HepG2 (cell line): ENCODE results near the gene SRBD1.

Experiments
- ARNTL ChIP-seq: sonication (generic); formaldehyde crosslinking; IDR thresholded peaks from 2 replicates; pipeline ENCODE4 v1.4.0; 2020; ENCODE audit warnings: mild to moderate bottlenecking, missing genetic modification reagents
- FOSL2 ChIP-seq: sonication (generic); formaldehyde crosslinking; IDR thresholded peaks from 2 replicates; pipeline ENCODE4 v1.4.0; 2020; ENCODE audit warnings: missing genetic modification reagents
- HNF4G ChIP-seq, 2 experiments: sonication (generic) in 1 of 2; formaldehyde crosslinking in 1 of 2; IDR thresholded peaks; 2 replicates each; pipeline versions ENCODE4 v1.4.0 to v1.6.1; 2011 to 2020; ENCODE audit warnings: borderline replicate concordance in 2 of 2, low read depth in 2 of 2, mild to moderate bottlenecking in 2 of 2, low read length in 1 of 2, missing genetic modification reagents in 1 of 2, moderate library complexity in 1 of 2
- IRF1 ChIP-seq: sonication (generic); formaldehyde crosslinking; IDR thresholded peaks from 2 replicates; pipeline ENCODE4 v1.4.0; 2020; ENCODE audit warnings: low read depth, mild to moderate bottlenecking, missing genetic modification reagents
- PITX1 ChIP-seq: sonication (generic); formaldehyde crosslinking; IDR thresholded peaks from 2 replicates; pipeline ENCODE4 v1.5.1; 2020; ENCODE audit warnings: mild to moderate bottlenecking, missing genetic modification reagents
- RBM22 ChIP-seq: fragments of 200-400 bp; formaldehyde crosslinking; optimal IDR thresholded peaks from 2 replicates; pipeline ENCODE3; 2017; ENCODE audit warnings: mild to moderate bottlenecking, low read length, moderate library complexity
- TBL1XR1 ChIP-seq: fragments of 150-350 bp; IDR thresholded peaks from 2 replicates; pipeline ENCODE4 v1.6.1; 2014; ENCODE audit warnings: borderline replicate concordance, low read length; ENCODE audit not compliant: partially characterized antibody
- ZBTB7A ChIP-seq: sonication (generic); formaldehyde crosslinking; IDR thresholded peaks from 2 replicates; pipeline ENCODE4 v1.8.0; 2022; ENCODE audit warnings: mild to moderate bottlenecking, missing genetic modification reagents
- ZNF160 ChIP-seq: sonication (generic); formaldehyde crosslinking; IDR thresholded peaks from 2 replicates; pipeline ENCODE4 v1.8.0; 2022; ENCODE audit warnings: mild to moderate bottlenecking, inconsistent platforms, missing genetic modification reagents
- ZNF678 ChIP-seq: sonication (generic); formaldehyde crosslinking; IDR thresholded peaks from 2 replicates; pipeline ENCODE4 v1.4.0; 2020; ENCODE audit warnings: mild to moderate bottlenecking, missing genetic modification reagents
- TF ChIP-seq, protein P1 (sequence below): sonication (generic); formaldehyde crosslinking; IDR thresholded peaks from 2 replicates; pipeline ENCODE4 v1.5.0; 2020; ENCODE audit warnings: mild to moderate bottlenecking, missing genetic modification reagents, moderate library complexity
- TF ChIP-seq, protein P2 (sequence below): sonication (generic); formaldehyde crosslinking; IDR thresholded peaks from 2 replicates; pipeline ENCODE4 v1.9.0; 2021; ENCODE audit warnings: mild to moderate bottlenecking, missing genetic modification reagents

DNA sequence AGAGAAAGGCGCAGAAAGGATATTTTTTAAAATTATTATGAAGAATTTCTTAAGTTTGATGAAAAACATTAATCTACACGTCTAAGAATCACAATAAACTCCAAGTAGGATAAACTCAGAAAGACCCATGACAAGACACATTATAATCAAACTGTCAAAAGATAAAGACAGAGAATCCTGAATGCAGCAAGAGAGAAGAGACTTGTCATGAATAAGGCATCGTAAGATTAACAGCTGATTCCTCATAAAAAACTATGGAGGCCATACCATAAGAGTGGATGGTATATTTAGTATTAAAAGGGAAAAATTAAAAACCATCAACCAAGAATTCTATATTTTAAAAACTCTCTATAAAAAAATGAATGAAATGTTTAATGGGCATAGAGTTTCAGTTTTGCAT is 39.1 kb downstream of the SRBD1 start:
- TF ChIP-seq HNF4G (IDR thresholded peaks at IDR 0.05; ENCODE audit: borderline replicate concordance, low read depth, low read length) (no peak), HNF4G (CRISPR knock-in tag; IDR thresholded peaks at IDR 0.05; ENCODE audit: borderline replicate concordance, low read depth) (no peak), RBM22 (no peak), ZBTB7A (CRISPR knock-in tag) (no peak), TBL1XR1 (no peak), ZNF678 (no peak), IRF1 (CRISPR knock-in tag) (no peak), PITX1 (no peak), ZNF160 (CRISPR knock-in tag) (no peak), FOSL2 (CRISPR knock-in tag) (no peak), ARNTL (CRISPR knock-in tag) (no peak)
- TF ChIP-seq, protein P1, sequence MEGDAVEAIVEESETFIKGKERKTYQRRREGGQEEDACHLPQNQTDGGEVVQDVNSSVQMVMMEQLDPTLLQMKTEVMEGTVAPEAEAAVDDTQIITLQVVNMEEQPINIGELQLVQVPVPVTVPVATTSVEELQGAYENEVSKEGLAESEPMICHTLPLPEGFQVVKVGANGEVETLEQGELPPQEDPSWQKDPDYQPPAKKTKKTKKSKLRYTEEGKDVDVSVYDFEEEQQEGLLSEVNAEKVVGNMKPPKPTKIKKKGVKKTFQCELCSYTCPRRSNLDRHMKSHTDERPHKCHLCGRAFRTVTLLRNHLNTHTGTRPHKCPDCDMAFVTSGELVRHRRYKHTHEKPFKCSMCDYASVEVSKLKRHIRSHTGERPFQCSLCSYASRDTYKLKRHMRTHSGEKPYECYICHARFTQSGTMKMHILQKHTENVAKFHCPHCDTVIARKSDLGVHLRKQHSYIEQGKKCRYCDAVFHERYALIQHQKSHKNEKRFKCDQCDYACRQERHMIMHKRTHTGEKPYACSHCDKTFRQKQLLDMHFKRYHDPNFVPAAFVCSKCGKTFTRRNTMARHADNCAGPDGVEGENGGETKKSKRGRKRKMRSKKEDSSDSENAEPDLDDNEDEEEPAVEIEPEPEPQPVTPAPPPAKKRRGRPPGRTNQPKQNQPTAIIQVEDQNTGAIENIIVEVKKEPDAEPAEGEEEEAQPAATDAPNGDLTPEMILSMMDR (CRISPR knock-in tag) = no peak
- TF ChIP-seq, protein P2, sequence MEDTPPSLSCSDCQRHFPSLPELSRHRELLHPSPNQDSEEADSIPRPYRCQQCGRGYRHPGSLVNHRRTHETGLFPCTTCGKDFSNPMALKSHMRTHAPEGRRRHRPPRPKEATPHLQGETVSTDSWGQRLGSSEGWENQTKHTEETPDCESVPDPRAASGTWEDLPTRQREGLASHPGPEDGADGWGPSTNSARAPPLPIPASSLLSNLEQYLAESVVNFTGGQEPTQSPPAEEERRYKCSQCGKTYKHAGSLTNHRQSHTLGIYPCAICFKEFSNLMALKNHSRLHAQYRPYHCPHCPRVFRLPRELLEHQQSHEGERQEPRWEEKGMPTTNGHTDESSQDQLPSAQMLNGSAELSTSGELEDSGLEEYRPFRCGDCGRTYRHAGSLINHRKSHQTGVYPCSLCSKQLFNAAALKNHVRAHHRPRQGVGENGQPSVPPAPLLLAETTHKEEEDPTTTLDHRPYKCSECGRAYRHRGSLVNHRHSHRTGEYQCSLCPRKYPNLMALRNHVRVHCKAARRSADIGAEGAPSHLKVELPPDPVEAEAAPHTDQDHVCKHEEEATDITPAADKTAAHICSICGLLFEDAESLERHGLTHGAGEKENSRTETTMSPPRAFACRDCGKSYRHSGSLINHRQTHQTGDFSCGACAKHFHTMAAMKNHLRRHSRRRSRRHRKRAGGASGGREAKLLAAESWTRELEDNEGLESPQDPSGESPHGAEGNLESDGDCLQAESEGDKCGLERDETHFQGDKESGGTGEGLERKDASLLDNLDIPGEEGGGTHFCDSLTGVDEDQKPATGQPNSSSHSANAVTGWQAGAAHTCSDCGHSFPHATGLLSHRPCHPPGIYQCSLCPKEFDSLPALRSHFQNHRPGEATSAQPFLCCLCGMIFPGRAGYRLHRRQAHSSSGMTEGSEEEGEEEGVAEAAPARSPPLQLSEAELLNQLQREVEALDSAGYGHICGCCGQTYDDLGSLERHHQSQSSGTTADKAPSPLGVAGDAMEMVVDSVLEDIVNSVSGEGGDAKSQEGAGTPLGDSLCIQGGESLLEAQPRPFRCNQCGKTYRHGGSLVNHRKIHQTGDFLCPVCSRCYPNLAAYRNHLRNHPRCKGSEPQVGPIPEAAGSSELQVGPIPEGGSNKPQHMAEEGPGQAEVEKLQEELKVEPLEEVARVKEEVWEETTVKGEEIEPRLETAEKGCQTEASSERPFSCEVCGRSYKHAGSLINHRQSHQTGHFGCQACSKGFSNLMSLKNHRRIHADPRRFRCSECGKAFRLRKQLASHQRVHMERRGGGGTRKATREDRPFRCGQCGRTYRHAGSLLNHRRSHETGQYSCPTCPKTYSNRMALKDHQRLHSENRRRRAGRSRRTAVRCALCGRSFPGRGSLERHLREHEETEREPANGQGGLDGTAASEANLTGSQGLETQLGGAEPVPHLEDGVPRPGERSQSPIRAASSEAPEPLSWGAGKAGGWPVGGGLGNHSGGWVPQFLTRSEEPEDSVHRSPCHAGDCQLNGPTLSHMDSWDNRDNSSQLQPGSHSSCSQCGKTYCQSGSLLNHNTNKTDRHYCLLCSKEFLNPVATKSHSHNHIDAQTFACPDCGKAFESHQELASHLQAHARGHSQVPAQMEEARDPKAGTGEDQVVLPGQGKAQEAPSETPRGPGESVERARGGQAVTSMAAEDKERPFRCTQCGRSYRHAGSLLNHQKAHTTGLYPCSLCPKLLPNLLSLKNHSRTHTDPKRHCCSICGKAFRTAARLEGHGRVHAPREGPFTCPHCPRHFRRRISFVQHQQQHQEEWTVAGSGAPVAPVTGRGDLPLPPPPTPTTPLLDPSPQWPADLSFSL (CRISPR knock-in tag) = no peak
